CD4-positive, alpha-beta T cell treated with Interferon alpha-2 for 1 hour (primary cell): Measurements from ENCODE around the gene SETD4.

Experiments used
- DNase-seq, 2 donors: peaks; one replicate each; pipeline ENCODE4 v3.0.0-alpha.2; 2020 to 2022

Gene SETD4

DNA sequence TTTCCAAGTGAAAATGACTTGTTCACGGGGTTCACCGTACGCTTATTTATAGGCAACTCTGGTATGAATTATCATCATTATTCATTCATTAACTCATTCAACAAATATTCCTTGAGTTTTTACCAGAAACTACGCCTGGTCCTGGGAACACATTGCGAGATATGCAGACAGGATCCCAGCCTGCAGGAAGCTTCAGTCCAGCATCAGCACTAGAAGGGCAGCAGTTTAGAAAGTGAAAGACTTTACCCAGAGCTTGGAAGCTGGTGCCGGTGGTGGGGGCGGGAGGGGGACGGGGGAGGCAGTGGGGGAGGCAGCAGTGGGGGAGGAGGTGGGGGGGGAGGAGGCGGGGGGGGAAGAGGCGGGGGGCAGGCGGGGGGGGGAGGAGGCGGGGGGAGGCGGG lies 55.9 kb downstream of the SETD4 start:
- no peak for DNase-seq

DNA sequence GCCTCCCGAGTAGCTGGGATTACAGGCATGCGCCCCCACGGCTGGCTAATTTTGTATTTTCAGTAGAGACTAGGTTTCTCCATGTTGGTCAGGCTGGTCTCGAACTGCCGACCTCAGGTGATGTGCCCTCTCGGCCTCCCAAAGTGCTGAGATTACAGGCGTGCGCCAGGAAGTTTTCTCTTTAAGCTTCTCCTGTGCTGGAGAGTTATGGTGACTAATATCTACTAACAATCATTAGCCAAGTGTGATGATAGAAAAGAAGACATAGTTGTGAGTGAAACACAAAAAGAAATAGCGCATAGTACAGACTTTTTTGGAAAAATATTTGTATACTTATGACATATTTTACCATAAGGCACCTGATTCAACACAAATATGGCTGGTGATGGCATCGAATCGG lies 56.5 kb downstream of the SETD4 start:
- DNase-seq: no peak

DNA sequence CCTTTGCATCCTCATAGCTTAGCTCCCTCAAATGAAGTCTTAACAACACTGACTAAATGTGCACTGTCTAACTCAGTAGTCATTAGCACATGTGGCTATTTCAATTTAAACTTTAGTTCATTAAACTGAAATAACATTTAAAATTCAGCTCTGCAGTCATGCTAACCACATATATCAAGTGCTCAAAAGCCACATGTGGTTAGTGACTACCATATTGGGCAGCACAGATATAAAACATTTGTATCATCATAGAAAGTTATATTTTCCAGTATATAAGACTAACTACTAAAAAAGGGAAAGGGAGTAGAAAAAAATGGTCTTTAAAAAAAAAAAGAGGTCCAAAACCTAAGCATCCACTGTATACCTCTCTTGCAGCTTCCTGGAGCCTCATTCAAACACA lies 64.1 kb downstream of the SETD4 start:
- DNase-seq: no peak

DNA sequence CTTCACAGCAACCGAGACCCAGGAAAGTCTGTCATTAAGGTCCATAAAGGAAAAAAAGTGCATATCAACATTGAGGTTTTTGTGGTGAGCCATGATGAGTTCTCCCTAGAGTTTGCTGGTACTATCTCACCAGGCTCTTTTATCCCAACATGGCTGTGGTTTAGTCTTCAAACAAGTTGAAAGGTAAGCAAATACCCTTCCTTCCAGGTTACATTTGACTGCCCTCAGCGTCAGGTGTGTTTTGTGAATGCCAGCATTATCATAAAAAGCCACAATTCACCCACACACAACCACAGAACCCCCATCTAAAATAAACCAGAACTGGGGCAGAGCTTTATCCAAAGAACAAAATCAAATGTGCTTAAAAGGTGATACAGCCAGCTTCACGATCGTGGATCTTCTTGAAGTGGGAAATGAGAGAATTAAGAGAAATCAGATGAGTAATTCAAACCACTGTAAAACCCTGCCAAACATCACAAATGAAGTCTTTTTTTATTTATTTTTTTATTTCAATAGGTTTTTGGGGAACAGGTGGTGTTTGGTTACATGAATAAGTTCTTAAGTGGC lies 64.7 kb downstream of the SETD4 start:
- no peak for DNase-seq

DNA sequence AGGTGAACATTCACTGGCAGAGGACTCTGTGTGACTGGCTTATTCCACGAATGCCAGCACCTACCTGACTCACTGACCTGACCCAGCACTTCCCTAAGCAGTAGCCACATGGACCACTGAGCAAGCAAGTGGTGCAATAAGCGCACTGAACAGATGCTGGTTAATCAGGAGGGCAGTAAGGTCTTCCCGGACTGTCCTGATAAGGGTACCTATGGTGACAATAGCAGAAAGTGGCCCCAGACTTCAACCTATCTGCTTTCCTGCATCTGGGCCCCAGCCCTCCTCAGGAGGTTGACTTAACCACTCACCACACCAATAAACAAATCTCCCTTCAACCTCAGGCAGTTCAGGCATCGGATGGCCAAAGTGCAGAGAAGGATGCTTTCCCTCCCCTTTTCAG lies 65.7 kb downstream of the SETD4 start:
- DNase-seq: no peak

DNA sequence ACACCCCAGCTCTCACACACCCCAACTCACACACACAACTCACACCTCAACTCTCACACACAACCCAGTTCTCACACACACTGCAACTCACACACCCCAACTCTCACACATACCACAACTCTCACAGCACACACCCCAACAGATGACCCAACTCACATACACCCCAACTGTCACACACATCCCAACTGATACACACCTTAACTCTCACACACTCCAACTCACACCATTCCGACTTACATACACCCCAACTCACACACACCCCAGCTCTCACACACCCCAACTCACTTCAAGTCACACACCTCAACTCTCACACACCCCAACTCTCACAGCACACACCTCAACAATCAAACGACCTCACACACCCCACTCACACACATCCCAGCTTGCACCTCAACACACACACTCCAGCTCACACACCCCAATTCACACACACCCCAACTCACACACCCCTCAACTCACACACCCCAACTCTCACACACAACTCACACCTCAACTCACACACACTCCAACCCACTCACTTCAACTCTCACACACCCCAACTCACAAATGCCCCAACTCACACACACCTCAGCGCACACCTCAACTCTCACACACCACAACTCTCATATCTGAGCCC lies 66.3 kb downstream of the SETD4 start:
- no peak for DNase-seq

DNA sequence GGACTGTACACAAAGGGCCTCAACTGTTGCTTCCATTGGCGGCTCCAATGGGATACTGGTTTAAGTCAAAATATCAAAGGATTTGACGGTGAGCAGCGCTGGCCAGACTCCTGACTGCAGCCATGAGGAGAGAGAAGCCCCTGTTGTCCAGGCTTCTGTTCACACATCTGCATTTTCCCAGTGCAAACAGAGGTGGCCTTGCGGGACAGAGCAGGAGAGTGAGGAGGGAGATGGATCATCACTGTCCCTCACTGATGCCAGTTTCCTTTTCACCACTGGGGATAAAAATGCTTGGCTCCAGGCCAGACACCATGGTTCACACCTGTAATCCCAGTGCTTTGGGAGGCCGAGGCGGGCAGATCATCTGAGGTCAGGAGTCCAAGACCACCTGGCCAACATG lies 69.2 kb downstream of the SETD4 start:
- no peak for DNase-seq

DNA sequence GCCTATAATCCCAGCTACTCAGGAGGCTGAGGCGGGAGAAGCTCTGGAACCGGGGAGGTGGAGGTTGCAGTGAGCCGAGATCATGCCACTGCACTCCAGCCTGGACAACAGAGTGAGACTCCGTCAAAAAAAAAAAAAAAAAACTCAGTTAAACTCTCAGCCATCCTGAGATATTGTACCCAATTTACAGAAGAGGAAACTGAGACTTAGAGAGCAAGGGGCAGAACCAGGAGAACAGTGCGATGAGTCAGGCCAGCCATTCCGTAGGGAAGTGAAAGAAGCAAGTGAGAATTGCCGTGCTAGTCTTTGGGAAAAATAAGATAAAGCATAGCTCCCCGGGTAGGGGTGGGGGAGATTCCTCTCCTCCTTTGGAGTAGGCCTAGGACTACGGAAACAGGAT lies 69.7 kb downstream of the SETD4 start:
- no peak for DNase-seq

DNA sequence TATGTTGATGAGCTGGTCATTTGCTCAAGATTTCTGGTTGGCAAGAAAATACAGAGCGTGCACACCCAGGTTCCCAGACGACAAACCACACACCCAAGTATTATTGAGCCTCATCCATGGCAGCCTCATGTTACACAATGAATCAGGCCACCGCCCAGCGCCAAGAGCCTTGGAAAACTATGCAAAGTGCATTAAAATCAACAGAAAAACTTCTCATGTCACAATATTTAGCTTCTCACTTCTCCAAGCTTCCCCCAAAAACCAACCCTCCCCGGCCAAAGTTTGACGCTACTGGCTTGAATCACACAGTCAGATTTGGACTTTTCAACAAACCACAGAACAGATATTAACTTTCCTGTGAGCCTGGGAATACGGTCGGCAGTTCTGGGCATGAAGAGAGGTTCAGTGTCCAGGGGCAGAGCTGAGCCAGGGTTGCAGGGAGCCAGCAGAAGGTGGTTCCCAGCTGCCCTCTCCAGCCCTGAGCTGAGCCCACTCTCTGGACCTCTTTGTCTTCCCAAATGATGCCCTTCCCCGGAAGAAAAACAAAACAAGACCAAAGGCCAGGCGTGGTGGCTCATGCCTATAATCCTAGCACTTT lies 71.1 kb downstream of the SETD4 start:
- no peak for DNase-seq

DNA sequence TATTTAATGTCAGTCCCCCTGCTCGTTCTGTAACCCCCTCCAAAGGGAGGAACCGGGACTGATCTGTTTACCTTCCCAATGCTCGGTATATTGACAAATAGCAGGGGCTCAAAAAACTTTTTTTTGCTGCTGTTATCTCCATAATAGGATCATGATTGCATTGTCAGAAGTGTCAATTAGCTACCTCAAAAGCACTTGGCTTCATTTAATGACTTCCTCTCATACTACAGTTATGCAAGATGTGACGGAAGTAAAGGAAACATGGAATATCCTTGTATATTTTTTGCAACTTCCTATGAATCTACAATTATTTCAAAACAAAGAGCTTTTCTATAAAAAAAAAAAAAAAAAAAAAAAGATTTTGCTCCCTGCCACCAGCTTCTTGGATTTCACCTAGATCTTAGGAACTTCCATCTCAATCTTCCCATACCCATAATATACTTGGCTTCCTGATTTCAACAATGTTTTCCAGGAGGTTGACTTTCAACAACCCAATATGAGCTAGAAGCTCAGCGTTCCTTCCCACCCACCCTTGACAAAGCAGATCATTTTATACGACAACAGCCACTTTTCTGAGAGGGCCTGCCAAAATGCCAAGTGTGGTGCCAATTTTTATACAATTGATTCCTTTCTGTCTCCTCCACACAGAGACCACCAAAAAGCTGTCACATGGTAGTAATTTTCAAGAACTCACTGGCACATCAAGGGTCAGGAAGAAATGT lies 71.7 kb downstream of the SETD4 start:
- DNase-seq: no peak

DNA sequence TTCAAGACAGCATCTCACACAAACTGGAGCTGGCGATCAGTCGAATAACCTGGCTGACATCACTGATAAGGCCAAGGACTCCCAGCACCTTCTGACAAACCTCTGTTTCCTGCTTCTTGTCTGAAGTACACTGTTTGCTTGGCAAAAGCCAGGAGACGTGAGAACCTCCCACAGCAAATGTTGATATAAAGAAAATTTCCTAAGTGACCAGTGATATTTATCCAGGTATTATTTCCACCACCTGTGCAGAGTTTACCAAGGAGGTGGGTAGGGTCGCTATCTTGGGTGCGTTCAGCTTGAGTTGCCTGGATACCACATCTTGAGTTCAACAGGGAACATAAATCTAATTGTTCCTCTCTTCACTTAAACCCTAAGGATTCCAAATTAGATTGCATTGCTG lies 72.9 kb downstream of the SETD4 start:
- no peak for DNase-seq

DNA sequence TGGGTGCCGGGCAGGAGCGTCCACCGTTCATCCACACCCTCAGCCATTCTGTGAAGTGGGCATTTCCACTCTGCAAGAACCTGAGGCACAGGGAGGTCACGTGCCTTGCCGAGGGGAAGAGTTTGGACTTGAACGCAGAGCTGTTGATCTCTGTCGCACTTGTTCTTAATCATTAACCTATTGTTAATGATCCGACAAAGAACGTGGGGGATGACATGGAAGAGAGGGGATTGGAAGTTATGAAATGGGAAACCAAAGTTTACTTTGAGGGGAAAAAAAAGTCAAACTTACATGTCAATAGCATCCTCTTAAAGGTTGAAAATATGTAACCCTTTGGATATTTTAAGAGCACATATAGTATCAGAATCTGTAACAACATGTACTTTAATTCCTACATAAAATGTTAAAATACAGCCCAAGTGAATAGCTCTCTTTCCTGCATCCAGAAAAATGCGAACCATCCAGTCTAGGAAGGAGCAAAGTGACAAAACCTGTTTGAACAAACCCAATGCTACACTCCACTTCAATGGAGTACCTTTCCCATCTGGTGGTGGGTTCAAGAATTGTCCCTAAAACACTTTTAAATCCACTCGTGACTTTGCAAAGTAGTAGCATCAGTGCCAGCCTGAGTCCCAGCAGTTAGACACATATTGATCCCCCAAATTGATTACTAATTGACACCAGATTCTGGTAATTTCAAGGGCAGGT lies 75.5 kb downstream of the SETD4 start:
- no peak for DNase-seq
